Stomach (tissue), 9 donors: ENCODE data around the gene STOML2. TPM values are rescaled to one million over a fixed set of nuclear protein-coding genes. Genes with fewer than 3 reads are reported as not detected.

Experiments
- DNase-seq, 2 donors: peaks; one replicate each; pipeline versions ENCODE4 v3.0.0 to v3.0.0-alpha.2; 2013 to 2019
- H3K27ac ChIP-seq, 5 donors: fragments of 200-600 bp in 4 of 5; sonication (generic) in 4 of 5; one replicate each; pipeline ENCODE4 v1.5.1; 2013 to 2019; ENCODE audit warnings: mild to moderate bottlenecking in 1 of 5, moderate library complexity in 1 of 5
- H3K27me3 ChIP-seq, 3 donors: fragments of 200-600 bp; sonication (generic); one replicate each; pipeline ENCODE4 v1.5.1; 2017 to 2019; ENCODE audit warnings: mixed run types in 1 of 3
- H3K36me3 ChIP-seq, 4 donors: fragments of 200-600 bp; sonication (generic); 1 replicate in 3 of 4; 2 replicates in 1 of 4; pipeline ENCODE4 v1.5.1; 2016 to 2019
- H3K4me1 ChIP-seq, 4 donors: fragments of 200-600 bp; sonication (generic); one replicate each; pipeline ENCODE4 v1.5.1; 2016 to 2019
- H3K4me3 ChIP-seq, 4 donors: fragments of 200-600 bp; sonication (generic) in 3 of 4; one replicate each; pipeline ENCODE4 v1.5.1; 2016 to 2019; ENCODE audit warnings: mild to moderate bottlenecking in 1 of 4
- H3K9me3 ChIP-seq, 4 donors: fragments of 200-600 bp; sonication (generic); one replicate each; pipeline ENCODE4 v1.5.1; 2016 to 2019
- EP300 ChIP-seq: sonication (generic); formaldehyde crosslinking; IDR thresholded peaks from one replicate; pipeline ENCODE4 v1.6.1; 2017; ENCODE audit warnings: antibody characterized with exemption
- POLR2A ChIP-seq, 4 donors: fragments of 450-650 bp; IDR thresholded peaks; one replicate each; pipeline ENCODE4 v1.6.1; 2016; ENCODE audit warnings: antibody characterized with exemption in 4 of 4, control low read depth in 2 of 4, mild to moderate bottlenecking in 1 of 4, moderate library complexity in 1 of 4
- POLR2AphosphoS5 ChIP-seq, 3 donors: sonication (generic); formaldehyde crosslinking; IDR thresholded peaks; one replicate each; pipeline ENCODE4 v1.6.1; 2016; ENCODE audit warnings: antibody characterized with exemption in 3 of 3
- WGBS, 5 donors: extraction: QIAGEN DNeasy Blood & Tissue Kit in 3 of 5; methylation state at CpG; one replicate each; pipeline versions ENCODE4 v1.1.5 to v1.1.7; 2013 to 2018; 5-methylcytosine and 5-hydroxymethylcytosine counted together
- intact Hi-C: fragments of 100-400 bp; cut with DNase I; formaldehyde crosslinking; loops from one replicate; pipeline ENCODE4 v1.15.1; 2023; ENCODE audit warnings: low total_unique reads
- polyA plus RNA-seq, 3 donors: library from polyadenylated mRNA; stranded (reverse); fragments of 200-250 nt; gene quantifications; one replicate each; pipeline ENCODE4 v1.2.3, GENCODE V29; 2013
- total RNA-seq, 5 donors: library from RNA; depleted of rRNA; stranded (reverse); fragments of >200 nt; gene quantifications; one replicate each; pipeline versions ENCODE4 v1.1.0 to v1.2.3, GENCODE V29; 2014 to 2016
- TF ChIP-seq, protein P1 (sequence below), 7 experiments: fragments of 450-650 bp in 4 of 7; fragments of 200-600 bp in 3 of 7; sonication (generic) in 3 of 7; IDR thresholded peaks; one replicate each; pipeline ENCODE4 v1.5.1; 2016 to 2019; ENCODE audit warnings: antibody characterized with exemption in 7 of 7, control low read depth in 2 of 7, mild to moderate bottlenecking in 1 of 7
- donor health status: healthy with polysubstance abuse.
- donor health status: Bipolar disorder and iron deficiency.
- donor health status: healthy.

The STOML2 gene
- total and polyA plus RNA-seq, 8 donors = 19.3 to 126 (median 68.6) TPM

DNA sequence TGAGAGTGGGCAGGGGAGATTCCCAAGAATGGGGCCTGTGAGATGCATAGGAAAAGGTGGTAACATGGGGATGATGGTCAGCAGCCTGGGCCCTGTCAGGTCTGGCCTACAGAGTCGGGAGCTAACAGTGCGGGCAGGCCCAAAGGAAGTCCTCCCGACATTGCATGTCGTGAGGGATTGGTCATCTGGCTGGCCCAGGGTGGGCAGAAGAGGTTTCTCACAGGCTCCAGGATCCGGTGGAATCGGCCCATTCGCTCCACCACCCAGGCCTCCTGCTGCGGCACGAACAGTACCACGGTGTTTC lies 514 bp downstream of the STOML2 start:
- Histone ChIP-seq H3K27me3 (no peaks in the 10 kb centered on the region), H3K27ac (peak overlapping the region; percentile 78 to 91 (median 89)), H3K4me3 (peak overlapping the region; percentile 72 to 90 (median 80)), H3K9me3 (no peaks in the 10 kb centered on the region), H3K4me1 (peaks cover 18 to 34% (median 28%) of the 10 kb centered on the region in 4 donors), H3K36me3 (peaks cover 35 to 62% (median 58%) of the 10 kb centered on the region in 4 donors)
- TF ChIP-seq POLR2AphosphoS5 (IDR thresholded peaks at IDR 0.05) (no peak), POLR2A (IDR thresholded peaks at IDR 0.05) (no peak), EP300 (no peak)
- intact Hi-C loops = no loop called here
- no peak for DNase-seq
- WGBS, 5 donors = 2 to 4% (median 4%) methylated on average over 6 to 10 of the region's 10 CpGs

DNA sequence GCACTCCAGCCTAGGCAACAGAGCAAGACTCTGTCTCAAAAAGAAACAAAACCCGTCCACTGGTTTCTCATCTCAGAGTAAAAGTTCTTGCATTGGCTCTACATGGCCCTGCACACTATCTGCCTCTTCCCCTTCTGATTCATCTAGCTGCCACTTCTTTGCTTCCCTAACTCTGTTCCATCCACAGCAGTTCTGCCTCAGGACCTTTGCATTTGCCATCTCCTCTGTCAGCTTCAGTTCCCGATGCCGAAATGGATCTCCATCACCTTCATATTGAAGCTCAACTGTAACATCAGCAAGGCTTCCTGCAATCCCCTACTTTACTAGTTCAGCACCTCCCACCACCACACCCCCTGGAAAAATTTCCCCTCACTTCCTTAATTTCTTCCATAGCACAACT lies 5.4 kb downstream of the STOML2 start:
- Histone ChIP-seq H3K4me1 (peaks cover 23 to 49% (median 33%) of the 10 kb centered on the region in 4 donors), H3K27me3 (no peaks in the 10 kb centered on the region), H3K27ac (no peak overlapping the region), H3K9me3 (no peaks in the 10 kb centered on the region), H3K4me3 (no peak overlapping the region), H3K36me3 (peaks cover 12 to 52% (median 46%) of the 10 kb centered on the region in 4 donors)
- TF ChIP-seq POLR2AphosphoS5 (IDR thresholded peaks at IDR 0.05) = no peak
- TF ChIP-seq, protein P1, sequence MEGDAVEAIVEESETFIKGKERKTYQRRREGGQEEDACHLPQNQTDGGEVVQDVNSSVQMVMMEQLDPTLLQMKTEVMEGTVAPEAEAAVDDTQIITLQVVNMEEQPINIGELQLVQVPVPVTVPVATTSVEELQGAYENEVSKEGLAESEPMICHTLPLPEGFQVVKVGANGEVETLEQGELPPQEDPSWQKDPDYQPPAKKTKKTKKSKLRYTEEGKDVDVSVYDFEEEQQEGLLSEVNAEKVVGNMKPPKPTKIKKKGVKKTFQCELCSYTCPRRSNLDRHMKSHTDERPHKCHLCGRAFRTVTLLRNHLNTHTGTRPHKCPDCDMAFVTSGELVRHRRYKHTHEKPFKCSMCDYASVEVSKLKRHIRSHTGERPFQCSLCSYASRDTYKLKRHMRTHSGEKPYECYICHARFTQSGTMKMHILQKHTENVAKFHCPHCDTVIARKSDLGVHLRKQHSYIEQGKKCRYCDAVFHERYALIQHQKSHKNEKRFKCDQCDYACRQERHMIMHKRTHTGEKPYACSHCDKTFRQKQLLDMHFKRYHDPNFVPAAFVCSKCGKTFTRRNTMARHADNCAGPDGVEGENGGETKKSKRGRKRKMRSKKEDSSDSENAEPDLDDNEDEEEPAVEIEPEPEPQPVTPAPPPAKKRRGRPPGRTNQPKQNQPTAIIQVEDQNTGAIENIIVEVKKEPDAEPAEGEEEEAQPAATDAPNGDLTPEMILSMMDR (IDR thresholded peaks at IDR 0.05) = no peak
- TF ChIP-seq EP300 = no peak
- TF ChIP-seq POLR2A (IDR thresholded peaks at IDR 0.05) = no peak
- 85 to 93% (median 90%) methylated on average over 3 of the region's 3 CpGs for WGBS, 5 donors
- DNase-seq = no peak
- intact Hi-C loops = no loop called here

GRCh38 chr9:35096035-35096849 lies 6.7 kb downstream of the STOML2 start, which contains the start of gene PIGO:
PIGO (minus strand) TSS chr9:35096591; CDS start chr9:35095565, 1,026 bp downstream.
- WGBS, 5 donors = 0 to 1% (median 0%) methylated on average over 22 to 53 of the region's 53 CpGs
- DNase-seq = peak; percentile 92 to 97
- Histone ChIP-seq H3K27me3 (no peaks in the 10 kb centered on the region), H3K36me3 (peaks cover 23 to 61% (median 54%) of the 10 kb centered on the region in 4 donors), H3K4me3 (peak within 1 kb of the TSS; percentile 53 to 84 (median 78)), H3K9me3 (no peaks in the 10 kb centered on the region), H3K4me1 (peaks cover 12 to 35% (median 20%) of the 10 kb centered on the region in 4 donors), H3K27ac (peak within 1 kb of the TSS; percentile 93 to 98 (median 96))
- intact Hi-C loops = no loop called here
- TF ChIP-seq POLR2A (IDR thresholded peaks at IDR 0.05) (peak in 1 of 4 donors; percentile 47), POLR2AphosphoS5 (IDR thresholded peaks at IDR 0.05) (peak; percentile 46 to 74 (median 68)), EP300 (no peak)
- TF ChIP-seq, protein P1 (IDR thresholded peaks at IDR 0.05) = peak in 5 of 7 experiments; percentile 47 to 80 (median 64)

DNA sequence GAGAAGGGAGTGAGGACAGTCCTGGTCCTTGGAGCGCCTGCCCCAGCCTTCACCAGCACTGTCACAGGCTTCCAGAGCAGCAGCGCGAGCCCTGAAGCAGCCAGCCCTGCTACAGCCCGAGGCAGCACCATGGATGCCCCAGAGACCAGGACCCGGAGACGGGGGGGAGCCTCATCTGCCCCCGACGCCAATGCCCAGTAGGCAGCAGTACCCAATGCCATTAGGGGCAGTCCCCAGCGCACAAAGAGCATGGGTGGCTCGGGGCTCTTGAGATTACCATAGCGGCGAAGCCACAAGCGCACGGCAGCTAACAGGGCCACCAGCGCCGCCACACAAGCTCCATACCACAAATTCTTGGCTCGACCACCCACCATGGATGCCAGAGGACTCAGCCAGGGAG lies 11.4 kb downstream of the STOML2 start:
- Histone ChIP-seq H3K27ac (no peak overlapping the region), H3K9me3 (no peaks in the 10 kb centered on the region), H3K4me3 (no peak overlapping the region), H3K36me3 (peaks cover 33 to 86% (median 79%) of the 10 kb centered on the region in 4 donors), H3K27me3 (no peaks in the 10 kb centered on the region), H3K4me1 (peaks cover 9 to 22% (median 12%) of the 10 kb centered on the region in 4 donors)
- 96 to 98% (median 96%) methylated on average over 11 to 17 of the region's 17 CpGs for WGBS, 5 donors
- no peak for DNase-seq
- intact Hi-C loops = no loop called here
- TF ChIP-seq, protein P1 (IDR thresholded peaks at IDR 0.05) = no peak
- no peak for TF ChIP-seq POLR2AphosphoS5 (IDR thresholded peaks at IDR 0.05)
- no peak for TF ChIP-seq EP300
- TF ChIP-seq POLR2A (IDR thresholded peaks at IDR 0.05) = no peak
